Activated gamma-delta T cell treated with Interleukin-2 at 50 U/mL for 16 hours (primary cell): ENCODE data around the gene SEC24A.
"Not testable (repeated sequence)": the region's sequence is repeated elsewhere in the genome, so short reads cannot be mapped to it uniquely, and the experiment has no call there.

ENCODE experiments used
- DNase-seq: peaks from one replicate; pipeline ENCODE4 v3.0.0-alpha.2; 2020

The SEC24A gene

DNA sequence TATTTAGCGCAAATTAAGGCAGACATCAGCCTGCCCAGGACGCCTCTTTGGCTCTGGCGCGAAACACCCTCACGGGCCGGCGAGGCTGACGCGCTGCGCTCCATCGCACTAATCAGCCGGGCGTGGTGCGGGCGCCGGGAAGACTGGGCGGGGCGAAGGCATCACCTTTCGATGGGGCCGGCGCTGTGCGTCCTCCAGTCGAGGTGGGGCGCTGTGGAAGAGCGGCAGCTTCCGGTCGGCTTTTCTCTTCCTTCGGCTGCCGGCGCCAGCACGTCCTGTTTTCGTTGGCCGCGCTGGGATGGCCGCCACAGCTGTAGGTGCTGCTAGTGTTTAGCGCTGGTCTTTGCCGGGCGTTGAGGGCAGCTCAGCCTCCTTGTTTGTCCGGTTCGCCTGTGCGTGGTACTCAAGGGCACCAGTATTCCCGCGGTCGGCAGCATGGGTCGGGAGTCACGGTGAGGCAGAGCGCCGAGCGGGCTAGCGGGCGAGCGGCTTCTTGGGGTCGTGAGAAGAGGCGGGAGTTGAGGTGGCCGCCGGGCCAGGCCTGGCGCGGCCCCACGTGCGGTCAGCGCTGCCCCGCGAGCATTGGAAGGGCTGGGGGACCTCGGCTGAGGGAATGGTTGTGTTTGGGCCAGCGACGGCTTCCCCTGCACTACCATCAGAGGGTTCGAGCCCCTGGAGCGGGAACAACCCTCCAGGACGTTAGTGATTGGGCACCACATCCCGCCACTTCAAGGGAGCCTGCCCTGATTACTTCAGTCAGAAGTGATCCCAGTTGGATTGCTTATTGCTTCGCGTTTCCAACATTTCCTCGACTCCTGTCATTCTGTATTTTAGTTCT is 110.1 kb downstream of the SEC24A start, which contains the start of gene DDX46:
Gene DDX46, plus strand, starts transcription at position 276 of the 838 bp plus-strand sequence. Its CDS starts 160 bp downstream, at position 436.
- DNase-seq = peak; percentile 93

DNA sequence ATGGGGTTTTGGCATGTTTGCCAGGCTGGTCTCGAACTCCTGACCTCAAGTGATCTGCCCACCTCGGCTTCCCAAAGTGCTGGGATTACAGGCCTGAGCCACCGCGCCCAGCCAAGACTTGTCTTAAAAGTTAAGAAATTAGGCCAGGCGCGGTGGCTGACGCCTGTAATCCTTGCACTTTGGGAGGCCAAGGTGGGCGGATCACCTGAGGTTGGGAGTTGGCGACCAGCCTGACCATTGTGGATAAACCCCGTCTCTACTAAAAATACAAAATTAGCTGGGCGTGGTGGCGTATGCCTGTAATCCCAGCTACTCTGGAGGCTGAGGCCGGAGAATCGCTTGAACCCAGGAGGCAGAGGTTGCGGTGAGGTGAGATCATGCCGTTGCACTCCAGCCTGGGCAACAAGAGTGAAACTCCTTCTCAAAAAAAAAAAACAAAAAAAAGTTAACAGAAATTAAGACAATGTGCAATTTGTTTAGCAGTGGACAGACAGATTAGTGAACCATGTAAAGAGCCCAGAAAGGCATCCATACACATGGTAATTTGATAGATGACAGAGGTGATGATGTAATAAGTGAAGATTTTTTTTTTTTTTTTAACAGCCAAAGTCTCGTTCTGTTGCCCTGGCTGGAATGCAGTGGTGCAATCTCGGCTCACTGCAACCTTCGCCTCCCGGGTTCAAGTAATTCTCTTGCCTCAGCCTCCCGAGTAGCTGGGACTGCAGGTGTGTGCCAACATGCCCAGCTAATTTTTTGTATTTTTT is 119.1 kb downstream of the SEC24A start:
- not testable (repeated sequence) for DNase-seq

DNA sequence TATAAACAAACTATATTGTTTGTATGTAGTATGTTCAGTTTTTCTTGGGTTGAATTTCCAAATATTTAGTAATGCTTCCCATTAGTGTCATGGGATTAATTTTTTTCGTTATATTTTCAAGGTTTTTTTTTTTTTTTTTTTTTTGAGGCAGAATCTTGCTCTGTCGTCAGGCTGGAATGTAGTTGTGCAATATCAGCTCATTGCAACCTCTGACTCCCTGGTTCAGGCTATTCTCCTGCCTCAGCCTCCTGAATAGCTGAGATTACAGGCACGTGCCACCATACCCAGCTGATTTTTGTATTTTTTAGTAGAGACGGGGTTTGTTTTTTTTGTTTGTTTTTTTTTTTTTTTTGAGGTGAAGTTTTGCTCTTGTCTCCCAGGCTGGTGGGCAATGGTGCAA is 120.6 kb downstream of the SEC24A start:
- no peak for DNase-seq

DNA sequence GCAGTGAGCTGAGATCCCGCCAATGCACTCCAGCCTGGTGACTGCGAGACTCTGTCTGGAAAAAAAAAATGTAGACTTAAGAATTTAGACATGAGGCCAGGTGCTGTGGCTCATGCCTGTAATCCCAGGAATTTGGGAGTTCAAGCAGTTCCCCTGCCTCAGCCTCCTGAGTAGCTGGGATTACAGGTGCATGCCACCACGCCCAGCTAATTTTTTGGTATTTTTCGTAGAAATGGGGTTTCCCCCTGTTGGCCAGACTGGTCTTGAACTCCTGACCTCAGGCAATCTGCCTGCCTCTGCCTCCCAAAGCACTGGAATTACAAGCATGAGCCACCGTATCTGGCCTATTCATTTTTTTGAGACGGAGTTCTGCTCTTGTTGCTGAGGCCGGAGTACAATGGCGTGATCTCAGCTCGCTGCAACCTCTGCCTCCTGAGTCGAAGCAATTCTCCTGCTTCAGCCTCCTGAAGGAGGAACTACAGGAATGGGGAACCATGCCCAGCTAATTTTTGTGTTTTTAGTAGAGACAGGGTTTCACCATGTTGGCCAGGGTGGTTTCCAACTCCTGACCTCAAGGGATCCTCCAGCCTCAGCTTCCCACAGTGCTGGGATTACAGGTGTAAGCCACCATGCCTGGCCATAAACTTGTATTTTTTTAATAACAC is 124.0 kb downstream of the SEC24A start:
- DNase-seq = no peak

DNA sequence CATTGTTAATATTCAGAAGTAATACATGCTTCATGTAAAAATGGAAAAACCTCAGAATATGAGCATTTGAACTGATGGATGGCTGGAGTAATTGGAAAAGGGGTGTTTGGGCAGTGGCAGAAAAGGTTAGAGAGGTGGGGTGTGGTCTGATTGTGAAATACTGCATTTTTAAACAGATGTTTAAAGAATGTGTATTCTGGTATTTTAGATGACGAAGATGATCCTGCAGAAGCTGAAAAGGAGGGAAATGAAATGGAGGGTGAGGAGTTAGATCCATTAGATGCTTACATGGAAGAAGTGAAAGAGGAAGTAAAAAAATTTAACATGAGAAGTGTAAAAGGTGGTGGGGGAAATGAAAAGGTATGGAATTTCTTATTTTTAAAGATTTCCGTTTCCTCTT is 128.8 kb downstream of the SEC24A start:
- DNase-seq = no peak
